ENCODE data around the gene PPP1R16B.

Gene PPP1R16B

DNA sequence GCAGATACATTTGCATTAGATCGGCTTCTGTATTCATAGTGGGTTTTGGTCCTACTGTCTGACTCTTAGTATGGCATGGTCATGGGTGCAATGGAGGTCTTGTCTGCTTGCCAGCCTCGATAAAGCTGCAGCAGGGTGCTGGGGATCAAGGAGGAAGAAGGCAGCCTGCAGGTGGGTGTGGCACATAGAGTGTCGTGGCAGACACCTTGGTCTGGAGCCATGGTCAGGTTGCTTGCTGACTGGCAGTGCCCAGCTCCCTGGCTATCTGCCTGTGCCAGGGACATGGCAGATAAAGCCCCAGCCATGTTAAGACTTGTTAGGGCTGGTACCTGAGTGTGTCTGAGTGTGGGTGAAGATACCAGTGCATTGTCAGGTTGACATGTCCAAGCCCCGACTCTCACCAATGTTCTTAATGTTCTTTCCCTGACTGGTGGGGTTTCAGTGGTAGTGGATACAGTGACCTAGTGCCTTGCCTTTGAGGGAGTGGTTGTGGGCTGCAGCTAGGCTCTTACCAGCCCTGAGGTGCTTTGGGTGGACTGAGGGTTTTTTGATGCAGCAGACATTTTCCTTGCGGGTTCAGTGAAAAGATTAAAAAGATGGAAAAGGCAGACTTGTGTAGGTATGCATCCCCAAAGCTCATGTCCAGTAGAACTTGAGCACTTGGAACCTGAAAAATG is 122.5 kb downstream of the PPP1R16B start:
- Histone ChIP-seq H3K9ac (ENCODE audit: low read length) (peak overlapping the region; percentile 91), H3K79me2 (ENCODE audit: low read length) (peaks cover 69% of the 10 kb centered on the region), H3K27me3 (ENCODE audit: low read depth, low read length) (no peaks in the 10 kb centered on the region), H3K9me3 (ENCODE audit: insufficient read depth, low read length) (no peaks in the 10 kb centered on the region), H3K4me1 (ENCODE audit: low read length) (peaks cover 51% of the 10 kb centered on the region), H3K4me3 (ENCODE audit: low read length) (peak overlapping the region; percentile 94), H3K36me3 (replicated peaks; ENCODE audit: low read depth, low read length) (peaks cover 41% of the 10 kb centered on the region), H2AFZ (ENCODE audit: low read depth, low read length) (no peak overlapping the region), H3K27ac (ENCODE audit: low read length) (0 out of 2 replicates have a peak overlapping the region, but pooled peaks have one; percentile 8), H4K20me1 (ENCODE audit: insufficient read depth, low read length) (peaks cover 49% of the 10 kb centered on the region), H3K4me2 (ENCODE audit: low read length) (peak overlapping the region; percentile 93)
- TF ChIP-seq CTCF (IDR thresholded peaks at IDR 0.05; ENCODE audit: low read depth, low read length) (no peak), EZH2phosphoT487 (IDR thresholded peaks at IDR 0.05; ENCODE audit: low read depth) (no peak)

DNA sequence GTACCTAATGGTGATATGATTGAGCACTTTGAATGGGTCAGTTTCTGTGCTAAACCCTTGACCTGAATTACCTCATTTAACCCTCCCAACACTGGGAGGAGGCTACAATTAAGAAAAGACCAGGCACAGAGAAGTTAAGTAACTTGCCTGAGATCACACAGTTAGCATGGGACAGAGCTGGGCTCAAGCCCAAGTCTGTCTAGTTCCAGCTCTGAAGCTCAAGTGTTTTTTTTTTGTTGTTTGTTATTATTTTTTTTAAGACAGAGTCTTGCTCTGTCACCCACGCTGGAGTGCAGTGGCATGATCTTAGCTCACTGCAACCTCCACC is 124.7 kb downstream of the PPP1R16B start:
- Histone ChIP-seq H3K27ac (ENCODE audit: low read length) (no peak overlapping the region), H3K4me2 (ENCODE audit: low read length) (peak overlapping the region; percentile 29), H3K27me3 (ENCODE audit: low read depth, low read length) (no peaks in the 10 kb centered on the region)

DNA sequence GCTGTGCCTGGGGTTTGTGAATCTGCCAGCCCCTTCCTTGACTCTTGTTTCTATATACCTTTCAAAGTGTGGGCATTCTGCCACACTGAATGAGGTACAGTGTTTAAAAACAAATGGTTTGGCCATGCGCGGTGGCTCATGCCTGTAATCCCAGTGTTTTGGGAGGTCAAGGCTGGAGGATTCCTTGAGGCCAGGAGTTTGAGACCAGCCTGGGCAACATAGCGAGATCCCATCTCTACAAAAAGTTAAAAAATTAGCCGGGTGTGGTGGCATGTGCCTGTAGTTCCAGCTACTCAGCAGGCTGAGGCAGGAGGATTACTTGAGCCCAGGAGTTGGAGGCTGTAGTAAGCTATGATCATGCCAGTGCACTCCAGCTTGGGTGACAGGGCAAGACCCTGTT is 126.5 kb downstream of the PPP1R16B start:
- H3K4me2 ChIP-seq (ENCODE audit: low read length) = peak overlapping the region; percentile 18; the same call in 1 of the 2 replicates
- H3K27me3 ChIP-seq (ENCODE audit: low read depth, low read length) = no peaks in the 10 kb centered on the region
- H3K4me1 ChIP-seq (ENCODE audit: low read length) = peaks cover 64% of the 10 kb centered on the region
- TF ChIP-seq EZH2phosphoT487 (IDR thresholded peaks at IDR 0.05; ENCODE audit: low read depth) (no peak), CTCF (IDR thresholded peaks at IDR 0.05; ENCODE audit: low read depth, low read length) (no peak)
- H3K27ac ChIP-seq (ENCODE audit: low read length) = no peak overlapping the region
- H3K79me2 ChIP-seq (ENCODE audit: low read length) = peaks cover 100% of the 10 kb centered on the region
- no peak overlapping the region for H3K4me3 ChIP-seq (ENCODE audit: low read length)
- peaks cover 58% of the 10 kb centered on the region for H3K36me3 ChIP-seq (replicated peaks; ENCODE audit: low read depth, low read length)
- no peak overlapping the region for H2AFZ ChIP-seq (ENCODE audit: low read depth, low read length)
- peaks cover 85% of the 10 kb centered on the region for H4K20me1 ChIP-seq (ENCODE audit: insufficient read depth, low read length)
- H3K9me3 ChIP-seq (ENCODE audit: insufficient read depth, low read length) = no peaks in the 10 kb centered on the region
- no peak overlapping the region for H3K9ac ChIP-seq (ENCODE audit: low read length)

More for the DNA sequence above, 124.7 kb downstream of the PPP1R16B start:
- H2AFZ ChIP-seq (ENCODE audit: low read depth, low read length) = no peak overlapping the region
- H4K20me1 ChIP-seq (ENCODE audit: insufficient read depth, low read length) = peaks cover 67% of the 10 kb centered on the region
- no peaks in the 10 kb centered on the region for H3K9me3 ChIP-seq (ENCODE audit: insufficient read depth, low read length)
- H3K79me2 ChIP-seq (ENCODE audit: low read length) = peaks cover 90% of the 10 kb centered on the region
- H3K9ac ChIP-seq (ENCODE audit: low read length) = no peak overlapping the region
- H3K4me1 ChIP-seq (ENCODE audit: low read length) = peaks cover 57% of the 10 kb centered on the region
- H3K4me3 ChIP-seq (ENCODE audit: low read length) = no peak overlapping the region
- TF ChIP-seq EZH2phosphoT487 (IDR thresholded peaks at IDR 0.05; ENCODE audit: low read depth) = no peak
- no peak for TF ChIP-seq CTCF (IDR thresholded peaks at IDR 0.05; ENCODE audit: low read depth, low read length)
- peaks cover 44% of the 10 kb centered on the region for H3K36me3 ChIP-seq (replicated peaks; ENCODE audit: low read depth, low read length)

- H4K20me1 ChIP-seq (ENCODE audit: insufficient read depth, low read length) = peaks cover 91% of the 10 kb centered on the region
- no peak overlapping the region; the same call in 1 of the 2 replicates for H3K27ac ChIP-seq (ENCODE audit: low read length)
- H2AFZ ChIP-seq (ENCODE audit: low read depth, low read length) = no peak overlapping the region
- H3K9ac ChIP-seq (ENCODE audit: low read length) = no peak overlapping the region
- peaks cover 100% of the 10 kb centered on the region for H3K79me2 ChIP-seq (ENCODE audit: low read length)
- H3K4me2 ChIP-seq (ENCODE audit: low read length) = no peak overlapping the region; the same call in 1 of the 2 replicates
- H3K9me3 ChIP-seq (ENCODE audit: insufficient read depth, low read length) = no peaks in the 10 kb centered on the region
- TF ChIP-seq CTCF (IDR thresholded peaks at IDR 0.05; ENCODE audit: low read depth, low read length) (no peak), EZH2phosphoT487 (IDR thresholded peaks at IDR 0.05; ENCODE audit: low read depth) (no peak)
- H3K27me3 ChIP-seq (ENCODE audit: low read depth, low read length) = no peaks in the 10 kb centered on the region
- peaks cover 64% of the 10 kb centered on the region for H3K4me1 ChIP-seq (ENCODE audit: low read length)
- H3K4me3 ChIP-seq (ENCODE audit: low read length) = no peak overlapping the region
- peaks cover 60% of the 10 kb centered on the region for H3K36me3 ChIP-seq (replicated peaks; ENCODE audit: low read depth, low read length)
Observed at GRCh38 chr20:38932457-38933120, 127.1 kb downstream of the PPP1R16B start.
